Activated T-cell treated with anti-CD3 and anti-CD28 coated beads for 24 hours (primary cell): ENCODE measurements around the gene NSUN7.
"Not testable (repeated sequence)": the region's sequence is repeated elsewhere in the genome, so short reads cannot be mapped to it uniquely, and the experiment has no call there.

ENCODE experiments used
- DNase-seq: peaks from one replicate; pipeline ENCODE4 v3.0.0-alpha.2; 2020; ENCODE audit warnings: low read depth

The NSUN7 gene

DNA sequence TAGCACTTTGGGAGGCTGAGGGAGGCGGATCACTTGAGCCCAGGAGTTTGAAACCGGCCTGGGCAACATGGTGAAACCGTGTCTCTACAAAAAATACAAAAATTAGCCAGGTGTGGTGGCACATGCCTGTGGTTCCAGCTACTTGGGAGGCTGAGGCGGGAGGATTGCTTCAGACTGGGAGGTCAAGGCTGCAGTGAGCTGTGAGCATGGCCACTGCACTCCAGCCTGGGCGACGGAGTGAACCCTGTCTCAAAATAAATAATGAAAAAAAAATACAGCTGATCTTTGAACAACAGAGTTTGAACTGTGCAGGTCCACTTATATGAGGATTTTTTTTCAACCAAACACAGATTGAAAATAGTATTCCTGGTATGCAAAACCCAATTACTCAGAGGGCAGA, 67.4 kb downstream of the NSUN7 start:
- not testable (repeated sequence) for DNase-seq

DNA sequence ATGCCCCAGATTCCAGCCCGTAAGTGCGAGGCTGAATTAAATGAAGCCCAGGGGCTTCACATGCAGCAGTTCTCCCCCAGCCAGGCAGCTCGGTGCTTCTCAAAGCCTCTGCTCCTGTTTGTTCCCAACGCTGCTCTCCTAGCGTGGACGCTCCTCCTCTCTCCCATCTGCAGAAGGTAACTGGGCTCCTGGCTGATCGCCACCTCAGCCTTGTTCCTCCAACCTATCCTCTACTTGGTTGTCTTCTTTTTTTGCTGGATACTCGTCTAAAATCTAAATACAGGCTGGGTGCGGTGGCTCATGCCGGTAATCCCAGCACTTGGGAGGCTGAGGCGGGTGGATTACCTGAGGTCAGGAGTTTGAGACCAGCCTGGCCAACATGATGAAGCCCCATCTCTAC, 70.3 kb downstream of the NSUN7 start:
- DNase-seq, result no peak

DNA sequence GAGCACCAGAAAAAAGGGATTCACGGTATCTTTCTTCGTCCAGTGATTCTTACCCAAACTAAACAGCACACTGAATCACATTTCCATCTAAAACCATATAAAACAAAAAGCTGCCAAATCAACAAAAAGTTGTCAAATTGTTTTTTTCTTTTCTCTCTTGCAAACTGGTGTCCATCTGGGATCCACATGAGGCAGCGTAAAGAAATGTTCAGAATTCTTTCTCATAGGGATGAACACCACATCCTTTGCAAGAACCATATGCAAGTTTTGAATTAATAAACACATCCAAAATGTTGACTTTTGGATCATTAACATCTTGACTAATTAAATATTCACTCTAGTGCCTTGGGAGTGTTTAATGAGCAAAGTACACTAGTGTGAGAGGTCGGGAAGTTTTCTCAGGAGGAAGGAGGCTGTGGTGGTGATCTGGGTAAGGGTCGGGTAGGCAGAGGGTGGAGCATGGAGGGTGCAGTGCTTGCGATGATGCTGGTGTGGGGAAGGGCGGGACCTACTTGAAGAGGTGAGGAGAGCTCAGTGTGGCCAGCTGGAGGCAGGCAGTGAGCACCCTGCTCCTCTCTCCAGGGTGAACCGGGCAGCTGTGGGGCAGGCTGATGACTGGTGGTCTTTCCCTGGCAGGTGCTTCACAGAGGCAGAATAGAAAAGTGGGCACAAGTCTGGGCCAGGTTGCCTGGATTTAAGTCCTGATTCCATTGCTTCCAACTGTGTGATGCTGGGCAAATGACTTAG, 72.8 kb downstream of the NSUN7 start:
- no peak for DNase-seq

DNA sequence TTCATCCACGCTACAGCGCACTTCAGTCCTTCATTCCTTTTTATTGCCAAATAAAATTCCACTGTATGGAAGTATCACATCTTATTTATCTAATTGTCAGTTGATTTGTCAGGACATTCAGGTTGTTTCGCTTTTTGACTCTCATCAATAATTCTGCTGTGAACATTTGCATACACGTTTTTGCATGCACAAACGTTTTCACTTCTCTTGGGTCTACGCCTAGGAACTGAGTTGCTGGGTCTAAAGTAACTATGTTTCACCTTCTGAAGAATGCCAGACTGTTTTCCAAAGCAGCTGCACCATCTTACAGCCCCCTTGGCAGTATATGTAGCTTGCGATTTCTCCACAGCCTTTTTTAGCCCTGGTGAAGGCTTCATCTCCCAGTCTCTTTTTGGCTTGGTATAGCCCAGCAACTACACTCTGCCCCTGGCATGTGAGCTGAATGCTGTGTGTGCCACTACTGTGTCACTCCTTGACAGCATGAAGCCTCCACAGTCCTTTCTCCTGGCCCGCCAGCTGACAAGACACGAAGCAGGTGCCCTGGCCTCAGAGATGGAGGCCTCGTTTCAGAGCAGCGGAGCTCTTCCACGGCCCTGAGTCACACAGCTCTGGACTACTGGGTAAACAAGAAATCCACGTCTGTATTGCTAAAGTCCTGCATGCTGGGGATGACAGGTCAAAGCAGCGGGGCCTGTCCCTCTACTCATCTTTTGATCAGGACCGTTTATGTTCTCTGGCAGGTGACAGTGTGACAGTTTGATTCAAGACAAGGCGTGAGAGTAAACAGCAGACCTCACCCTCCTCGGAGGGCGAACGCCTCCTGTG, 75.5 kb downstream of the NSUN7 start:
- DNase-seq, result no peak

DNA sequence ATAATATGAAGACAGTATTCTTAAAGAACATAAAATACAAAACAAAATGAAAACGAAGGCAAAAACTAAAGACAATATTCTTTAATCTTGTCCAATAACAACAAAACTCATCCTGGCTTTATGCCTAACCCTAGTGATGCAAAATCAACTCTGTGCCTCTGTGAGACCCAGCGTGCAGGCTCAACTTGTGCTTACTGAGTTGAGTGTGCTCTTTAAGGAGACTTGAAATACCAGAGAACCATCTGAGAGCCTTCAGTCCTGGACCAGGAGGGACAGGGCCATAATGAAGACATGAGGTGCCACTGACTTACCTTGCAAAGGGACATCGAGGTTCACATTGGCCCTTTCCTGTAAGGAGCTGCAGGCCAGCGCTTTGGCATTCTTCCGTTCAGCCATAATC, 77.1 kb downstream of the NSUN7 start:
- DNase-seq, result no peak

DNA sequence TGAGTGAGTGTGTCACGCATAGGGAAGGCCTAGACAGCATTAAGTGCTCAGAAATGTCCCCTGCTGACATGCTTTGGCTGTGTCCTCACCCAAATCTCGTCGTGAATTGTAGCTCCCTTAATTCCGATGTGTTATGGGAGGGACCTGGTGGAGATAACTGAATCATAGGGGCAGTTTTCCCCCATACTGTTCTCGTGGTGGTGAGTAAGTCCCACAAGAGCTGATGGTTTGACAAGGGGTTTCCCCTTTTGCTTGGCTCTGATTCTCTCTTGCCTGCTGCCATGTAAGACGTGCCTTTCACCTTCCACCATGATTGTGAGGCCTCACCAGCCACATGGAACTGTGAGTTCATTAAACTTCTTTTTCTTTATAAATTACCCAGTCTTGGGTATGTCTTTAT, 78.0 kb downstream of the NSUN7 start:
- no peak for DNase-seq

DNA sequence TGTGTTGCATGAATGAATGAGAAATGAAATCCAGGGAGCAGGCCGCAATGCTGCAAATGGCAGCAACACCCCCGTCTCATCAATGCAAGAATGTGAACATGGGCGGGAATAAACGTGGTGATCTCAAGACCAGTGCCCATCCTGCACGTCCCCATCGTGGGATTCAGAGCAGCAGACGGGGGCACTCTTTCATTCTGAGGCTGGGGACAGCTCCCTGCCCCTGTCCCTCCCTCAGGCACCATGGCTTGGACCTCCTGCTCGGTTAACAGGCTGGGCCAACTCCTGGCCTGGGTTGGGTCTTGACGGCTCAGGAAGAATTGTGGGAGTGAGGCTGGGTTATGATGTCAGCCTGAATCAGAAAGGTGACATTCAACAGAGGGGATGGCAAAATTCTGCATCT, 78.9 kb downstream of the NSUN7 start:
- no peak for DNase-seq

DNA sequence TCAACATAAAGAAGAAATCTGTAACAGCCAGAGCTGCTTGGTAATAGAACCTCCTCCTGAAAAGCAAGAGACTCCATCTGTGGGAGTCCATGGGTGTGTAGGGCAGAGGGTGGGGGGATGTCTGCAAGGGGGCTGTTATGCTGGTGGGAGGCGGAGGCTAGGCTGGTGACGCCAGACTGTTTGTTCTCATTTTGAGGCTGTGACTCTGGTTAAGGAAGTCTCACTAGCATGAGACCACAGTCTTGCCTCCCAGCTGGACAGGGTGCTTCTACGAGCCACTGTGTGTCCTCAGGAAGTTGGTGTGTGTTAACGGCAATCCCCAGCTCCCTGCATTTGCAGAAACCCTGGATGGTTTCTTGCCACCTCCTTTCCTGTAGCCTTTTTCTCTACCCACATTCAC, 79.8 kb downstream of the NSUN7 start:
- DNase-seq, result no peak

DNA sequence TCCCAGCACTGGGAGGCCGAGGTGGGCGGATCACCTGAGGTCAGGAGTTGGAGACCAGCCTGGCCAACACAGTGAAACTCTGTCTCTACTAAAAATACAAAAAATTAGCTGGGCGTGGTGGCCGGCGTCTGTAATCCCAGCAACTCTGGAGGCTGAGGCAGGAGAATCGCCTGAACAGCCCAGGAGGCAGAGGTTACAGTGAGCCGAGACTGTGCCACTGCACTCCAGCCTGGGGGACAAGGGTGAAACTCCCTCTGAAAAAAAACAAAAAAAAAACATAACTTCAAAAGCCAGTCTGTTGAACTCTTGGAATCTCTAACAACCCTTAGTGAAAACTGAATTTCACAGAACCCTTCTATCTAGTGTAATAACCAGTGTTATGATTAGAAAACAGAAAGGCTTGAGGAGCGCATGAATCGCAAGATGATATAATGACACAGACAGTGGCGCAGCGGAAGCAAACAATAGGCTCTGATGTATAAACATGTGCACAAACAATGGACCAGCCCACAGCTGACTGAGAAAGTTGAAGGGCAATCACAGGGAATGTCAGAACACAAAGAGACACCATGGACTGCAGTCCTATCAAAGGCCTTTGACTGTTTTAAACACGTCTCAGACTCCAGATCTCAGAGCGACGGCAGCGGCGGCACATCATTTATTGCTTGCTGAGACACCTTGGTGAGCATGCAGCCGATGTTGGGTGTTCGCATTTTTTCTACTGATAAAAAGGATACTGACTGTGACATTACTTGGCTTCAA, 81.6 kb downstream of the NSUN7 start:
- DNase-seq, result no peak

DNA sequence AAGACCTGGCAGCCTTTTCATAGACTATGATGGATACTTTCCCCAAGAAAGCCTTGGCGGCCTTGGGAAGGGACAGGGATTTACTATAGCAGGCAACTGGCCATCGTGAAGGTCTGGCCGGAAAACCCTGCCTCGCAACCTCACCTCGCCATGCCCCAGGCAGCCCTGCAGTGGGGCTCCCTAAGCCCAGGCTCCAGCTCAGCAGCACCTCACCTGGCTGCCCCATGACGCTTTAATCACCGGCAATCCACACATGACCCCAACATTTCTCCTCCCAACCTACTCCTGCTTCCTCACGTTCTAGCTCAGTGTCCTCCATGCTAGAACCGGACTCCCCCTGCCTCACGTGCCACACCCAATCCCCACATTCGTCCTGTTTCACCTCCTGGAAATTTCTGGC, 82.4 kb downstream of the NSUN7 start:
- no peak for DNase-seq

DNA sequence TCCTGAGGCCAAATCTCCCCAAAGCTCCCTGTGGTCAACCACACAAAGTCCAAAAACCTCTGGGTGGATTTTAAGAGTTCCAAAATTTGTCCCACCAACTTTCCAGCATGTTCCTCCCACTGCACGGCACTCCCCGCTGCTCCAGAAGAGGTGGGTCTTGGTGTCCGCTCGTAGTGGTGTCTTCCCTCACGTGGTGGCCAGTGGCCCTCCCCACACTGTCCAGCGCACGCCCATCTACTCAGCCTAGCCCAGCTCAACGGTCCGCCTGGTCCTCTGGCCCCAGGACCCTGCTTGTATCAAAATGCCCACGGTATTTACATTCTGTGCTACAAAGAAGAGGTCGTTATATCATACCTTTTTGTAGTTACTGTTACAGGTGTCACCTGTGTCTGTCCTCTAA, 83.5 kb downstream of the NSUN7 start:
- DNase-seq, result no peak

DNA sequence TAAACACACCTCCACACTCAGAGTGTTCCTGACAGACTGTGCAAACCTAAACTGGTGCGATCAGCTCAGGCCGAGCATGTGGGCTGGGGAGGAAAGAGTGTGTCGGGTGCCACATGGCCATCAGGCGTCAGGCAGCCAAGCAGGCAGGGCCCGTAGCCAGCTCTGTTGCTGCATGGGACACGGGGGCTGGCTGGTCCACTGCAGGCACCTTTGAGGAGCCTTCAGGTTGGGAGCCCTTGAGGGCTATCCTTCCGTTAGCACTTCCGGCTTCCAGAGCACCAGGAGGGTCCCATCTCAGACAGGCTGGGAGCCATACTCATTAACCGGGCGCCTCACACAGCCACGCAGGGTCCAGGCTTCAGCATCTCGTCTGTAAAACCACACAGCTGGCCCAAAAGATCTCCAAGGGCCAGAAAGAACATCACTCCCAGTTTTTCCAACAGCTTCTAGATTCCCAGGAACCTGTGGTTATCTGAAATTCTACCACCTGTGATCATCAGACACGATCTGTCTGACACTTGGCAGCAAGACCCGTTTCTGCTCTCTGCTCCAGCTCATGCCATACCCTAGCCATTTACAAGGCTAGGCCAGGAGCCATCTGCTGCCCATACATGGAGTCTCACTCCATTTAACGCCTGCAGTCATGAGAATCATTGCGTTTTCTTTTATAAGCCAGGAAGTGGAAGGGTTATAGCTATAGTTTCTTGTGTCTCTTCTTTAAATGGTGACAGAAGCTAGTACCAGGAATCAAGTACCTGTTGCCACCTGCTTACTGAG, 87.5 kb downstream of the NSUN7 start:
- no peak for DNase-seq

DNA sequence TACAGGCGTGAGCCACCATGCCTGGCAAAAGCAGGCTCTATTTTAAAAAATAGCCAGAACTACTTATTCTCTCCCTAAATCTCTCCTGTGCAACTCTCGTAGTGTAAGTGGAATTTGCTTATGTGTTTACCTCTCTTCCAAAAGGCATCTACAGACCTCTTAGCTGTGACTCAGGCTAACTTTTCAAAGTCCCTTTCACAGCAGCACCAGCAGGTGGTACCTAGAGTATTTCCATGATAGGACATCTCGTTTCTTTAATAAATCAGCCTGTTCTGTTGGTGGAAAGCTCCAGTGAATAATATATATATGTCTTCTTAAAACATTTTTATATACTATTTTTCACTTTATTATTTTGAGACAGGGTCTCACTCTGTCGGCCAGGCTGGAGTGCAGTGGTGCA, 89.0 kb downstream of the NSUN7 start:
- no peak for DNase-seq

DNA sequence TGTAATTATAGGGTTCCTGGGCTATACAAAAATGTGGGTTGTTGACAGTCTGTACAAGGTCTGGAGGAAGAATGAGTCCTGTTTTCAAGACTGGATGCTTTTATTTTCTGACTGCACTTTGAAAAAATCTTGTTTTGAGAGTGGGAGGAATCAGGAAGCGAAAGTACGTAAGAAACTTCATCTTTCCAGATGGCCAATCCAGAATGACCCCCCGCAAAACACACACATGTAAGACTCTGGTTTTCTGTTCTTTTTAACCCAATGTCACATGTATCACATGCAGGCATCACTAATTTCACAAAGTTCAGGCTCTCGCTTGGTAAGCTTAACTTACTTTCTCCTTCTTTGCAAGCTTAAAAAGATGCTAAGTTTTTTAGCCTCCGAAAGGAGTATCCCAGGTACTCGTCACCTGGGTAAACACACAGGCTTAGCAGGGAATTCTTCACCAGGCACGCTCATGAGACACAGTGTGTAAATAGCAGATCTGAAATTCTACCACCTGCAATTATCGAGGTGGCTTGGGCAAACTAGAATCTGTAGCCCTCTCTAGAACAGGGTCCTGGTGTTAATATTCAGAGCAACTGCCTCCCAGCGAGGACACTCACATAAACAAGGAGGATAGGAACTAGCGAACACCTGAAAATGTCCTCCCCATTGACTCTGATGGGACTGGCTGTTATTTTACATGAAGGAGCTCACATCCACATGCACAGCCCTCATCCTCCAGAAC, 90.7 kb downstream of the NSUN7 start:
- DNase-seq, result no peak

DNA sequence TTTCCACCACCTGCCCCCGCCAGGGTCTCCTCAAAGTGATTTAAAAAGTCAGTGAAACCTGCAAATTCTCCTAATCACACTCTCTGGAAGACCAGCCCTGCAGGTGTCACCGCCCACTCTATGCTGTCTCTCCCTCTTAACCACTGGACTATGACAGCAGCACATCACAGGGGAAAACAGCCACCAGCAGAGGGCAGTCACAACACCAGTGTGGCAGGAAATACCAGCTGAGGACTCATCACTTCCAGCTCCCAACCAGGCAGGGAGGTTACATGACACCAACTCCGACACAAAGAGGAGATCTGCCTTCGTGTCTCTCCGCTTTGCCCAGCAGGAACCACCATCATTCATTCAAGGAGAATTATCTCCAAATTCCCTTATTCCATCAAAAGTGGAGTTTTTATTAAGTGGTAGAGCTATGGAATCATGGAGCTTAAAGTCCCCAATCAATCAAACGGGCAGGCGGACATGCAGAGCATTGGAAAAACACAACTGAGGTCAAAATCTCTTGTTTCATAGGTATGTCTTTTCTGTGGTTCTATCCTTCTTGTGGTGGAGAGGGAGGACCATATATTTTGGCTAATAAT, 91.3 kb downstream of the NSUN7 start:
- peak; percentile 74 for DNase-seq

DNA sequence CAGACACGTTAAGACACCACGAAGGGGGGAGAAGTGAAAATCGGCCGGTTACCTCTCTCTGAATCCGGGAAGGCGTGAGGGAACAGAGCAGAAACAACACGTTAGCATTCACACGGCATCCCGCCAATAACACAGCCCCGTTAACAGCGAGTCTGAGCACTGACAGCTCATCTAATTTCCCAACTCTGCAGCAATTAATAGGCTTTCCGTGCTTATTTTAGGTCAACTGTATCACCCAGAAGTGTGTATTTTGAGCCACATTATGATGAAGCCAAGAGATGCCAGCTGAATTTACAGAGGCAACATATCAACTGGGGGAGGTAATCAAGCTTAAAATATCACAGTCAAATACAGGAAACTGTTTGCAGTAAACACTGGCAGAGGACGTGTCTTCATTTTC, 92.6 kb downstream of the NSUN7 start:
- no peak for DNase-seq

DNA sequence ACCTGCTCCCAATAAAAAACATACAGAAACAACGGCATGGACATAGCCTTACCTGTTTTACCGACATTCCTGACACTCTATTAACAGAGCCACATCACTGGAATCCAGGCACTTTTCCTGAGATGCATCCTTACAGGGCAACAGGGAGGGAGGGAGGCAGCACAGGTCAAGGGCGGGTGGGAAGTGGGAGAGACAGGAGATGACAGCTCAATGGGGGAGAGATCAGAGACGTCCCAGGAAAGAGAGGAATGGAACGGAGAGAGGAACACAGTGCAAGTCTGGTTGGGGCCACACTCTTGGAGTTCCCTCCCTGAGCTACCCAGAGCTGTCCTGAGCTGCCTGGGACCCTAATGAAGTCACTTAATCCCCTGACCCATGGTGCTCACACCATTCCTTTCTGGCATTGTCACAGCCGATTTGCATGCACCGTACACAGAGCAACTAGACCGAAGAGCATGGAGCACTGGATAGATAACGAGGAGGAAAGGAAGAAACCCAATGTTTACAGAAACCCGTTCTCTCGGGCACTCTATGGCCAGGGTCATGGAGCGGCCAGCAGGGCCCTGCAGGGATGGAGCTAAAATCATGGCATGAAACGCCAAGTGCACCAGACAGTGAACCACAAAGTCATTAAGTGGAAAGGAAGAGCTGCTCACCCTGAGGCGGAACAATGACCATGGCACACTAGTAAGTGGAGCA, 93.1 kb downstream of the NSUN7 start:
- DNase-seq, result no peak

DNA sequence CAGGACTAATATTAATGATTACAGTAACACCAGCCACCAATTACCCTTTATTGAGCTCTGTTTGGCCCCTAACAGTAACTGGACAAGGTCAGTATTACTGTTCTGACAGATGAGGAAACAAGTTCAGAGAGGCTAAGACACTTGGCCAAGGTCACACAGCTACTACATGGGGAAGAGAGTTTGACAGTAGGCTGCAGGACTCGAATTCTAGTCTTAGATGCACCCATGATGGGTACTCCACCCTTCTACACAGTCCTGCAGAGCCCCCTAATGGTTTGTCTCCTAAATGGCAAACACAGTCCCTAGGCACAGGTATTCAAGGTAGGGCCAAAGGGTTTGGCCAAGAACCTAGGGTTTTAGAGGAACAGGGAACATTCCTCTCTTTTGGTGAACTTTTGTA, 93.9 kb downstream of the NSUN7 start:
- peak; percentile 28 for DNase-seq

DNA sequence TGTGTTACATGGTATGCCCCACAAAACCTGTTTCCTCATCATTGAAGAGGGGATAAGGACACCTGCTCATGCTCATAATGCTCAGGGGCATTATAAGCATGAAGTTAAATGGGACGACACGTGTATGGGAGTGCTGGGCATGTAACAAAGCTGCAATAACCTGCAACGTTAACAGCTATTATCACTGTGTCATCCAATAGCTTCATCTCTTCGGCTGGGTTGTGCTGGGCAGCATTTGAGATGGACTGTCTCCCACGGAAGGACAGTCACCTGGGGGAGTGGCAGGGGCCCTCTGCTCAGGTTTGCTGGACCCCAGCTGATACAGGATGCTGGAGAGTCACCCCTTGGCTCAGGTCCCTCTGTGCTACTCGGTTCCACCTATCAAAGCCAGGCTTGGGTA, 94.5 kb downstream of the NSUN7 start:
- no peak for DNase-seq

DNA sequence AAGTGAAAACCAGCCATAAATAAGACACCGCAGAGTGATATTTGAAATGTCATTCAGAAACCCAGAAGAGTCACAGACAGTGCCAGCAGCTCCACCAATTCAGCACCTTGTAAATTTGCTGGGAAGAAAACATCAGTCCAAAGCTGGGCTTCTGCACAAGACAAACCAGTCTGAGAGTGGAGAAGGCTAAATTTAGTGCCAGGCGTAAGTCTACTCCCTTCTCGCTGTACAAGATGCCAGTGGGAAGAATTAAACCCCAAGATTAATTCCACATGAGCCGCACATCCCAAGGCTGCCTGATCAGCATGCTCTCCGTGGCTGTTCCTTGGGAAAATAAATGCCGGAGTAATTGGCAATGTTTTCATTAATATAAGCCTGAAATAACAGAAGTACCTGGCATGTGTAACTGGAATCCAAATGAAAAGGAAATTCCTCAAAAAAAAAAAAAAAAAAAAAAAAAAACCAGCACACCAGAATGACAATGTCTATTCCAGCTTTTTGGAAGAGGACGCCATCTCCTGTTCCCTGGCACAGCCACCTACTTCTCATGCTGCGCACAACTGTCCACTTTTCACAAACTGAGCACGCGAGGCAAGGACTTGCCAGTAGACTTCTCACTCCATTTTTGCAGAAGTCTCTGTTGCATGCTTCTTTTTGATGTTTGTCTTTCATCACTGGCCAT, 95.5 kb downstream of the NSUN7 start:
- no peak for DNase-seq
